ENCODE measurements around the gene S100Z.

The S100Z gene

GRCh38 chr5:76954383-76954763 is 104.6 kb downstream of the S100Z start:
- no peak for DNase-seq

DNA sequence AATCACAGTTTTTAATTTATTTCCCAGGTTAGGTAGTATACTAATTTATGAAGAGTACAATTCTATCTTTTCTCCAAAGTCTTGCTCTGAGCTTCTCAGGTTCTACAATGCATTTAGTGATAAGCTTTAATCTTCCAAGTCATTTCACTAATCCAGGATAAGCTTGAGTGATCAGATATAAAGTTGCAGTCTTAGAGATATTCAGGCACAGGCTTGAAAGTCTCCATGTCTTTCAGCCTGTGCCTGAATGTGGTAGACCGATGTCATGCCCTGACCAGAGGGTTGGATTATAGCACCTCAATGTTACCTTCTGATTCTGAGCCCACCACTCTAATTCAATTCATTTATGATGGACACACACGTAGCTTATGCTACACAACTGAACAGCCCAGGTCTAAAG is 106.2 kb downstream of the S100Z start:
- no peak for DNase-seq

DNA sequence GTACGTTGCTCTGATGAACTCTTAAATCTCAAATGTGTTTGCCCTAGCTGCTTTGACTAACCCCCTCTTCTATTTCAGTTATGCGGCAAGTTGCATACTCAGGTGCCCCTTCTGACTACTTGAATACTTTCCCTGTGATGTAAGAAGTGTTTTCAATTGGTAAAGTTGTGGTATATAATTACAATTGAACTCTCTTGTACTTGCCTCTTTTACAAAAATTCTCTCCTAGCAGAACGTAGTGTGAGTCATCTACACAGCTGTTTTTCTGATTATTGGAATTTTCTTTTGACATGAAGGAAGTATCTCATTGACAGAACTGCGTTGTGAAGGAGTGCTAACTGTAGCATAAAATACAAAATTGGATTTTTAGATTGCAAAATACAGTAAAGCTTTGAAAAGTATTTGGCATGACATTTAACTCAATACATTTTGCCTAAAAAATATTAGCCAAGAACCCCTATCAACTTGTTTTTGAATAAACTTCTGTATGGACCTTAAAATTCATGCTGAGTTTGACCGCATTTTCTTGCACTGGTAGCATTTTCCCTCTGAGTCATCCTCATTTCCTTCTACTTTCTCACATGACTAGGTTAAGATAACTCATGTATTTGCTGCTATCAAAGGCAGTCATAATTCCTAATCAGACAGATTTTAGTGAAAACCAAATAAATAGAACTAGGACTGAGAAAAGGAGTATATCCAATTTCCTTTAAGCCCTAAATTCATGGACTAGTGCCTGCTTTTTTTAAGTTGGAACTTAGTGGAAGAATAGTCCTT is 109.4 kb downstream of the S100Z start:
- no peak for DNase-seq

DNA sequence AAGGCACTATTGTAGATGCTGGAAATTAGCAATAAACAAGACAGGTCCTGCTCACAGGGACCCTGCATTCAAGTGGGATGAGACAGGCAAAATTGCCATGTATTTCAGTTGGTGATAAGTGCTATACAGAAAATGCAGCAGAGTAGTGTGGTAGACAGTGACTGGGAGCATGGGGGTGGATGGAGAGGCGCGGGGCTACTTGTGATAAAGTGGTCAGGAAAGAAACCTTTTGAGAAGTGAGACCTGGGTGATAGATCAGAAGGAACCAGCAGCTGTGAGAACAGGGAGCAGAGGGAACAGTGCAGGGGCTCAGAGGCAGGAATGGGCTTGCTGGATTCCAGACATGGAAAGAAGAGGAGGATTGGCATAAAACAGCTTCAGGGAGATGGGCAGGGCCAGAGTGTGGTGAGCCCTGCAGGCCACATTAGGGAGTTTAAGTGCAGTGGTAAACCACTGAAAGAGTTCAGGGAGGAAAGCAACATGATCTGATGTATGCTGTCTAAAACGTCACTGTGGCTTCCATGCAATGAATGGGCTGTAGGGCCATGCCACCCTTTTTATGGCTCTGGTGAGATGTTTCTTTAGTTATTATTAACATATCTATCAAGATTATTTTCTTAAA is 110.3 kb downstream of the S100Z start:
- DNase-seq, result no peak

DNA sequence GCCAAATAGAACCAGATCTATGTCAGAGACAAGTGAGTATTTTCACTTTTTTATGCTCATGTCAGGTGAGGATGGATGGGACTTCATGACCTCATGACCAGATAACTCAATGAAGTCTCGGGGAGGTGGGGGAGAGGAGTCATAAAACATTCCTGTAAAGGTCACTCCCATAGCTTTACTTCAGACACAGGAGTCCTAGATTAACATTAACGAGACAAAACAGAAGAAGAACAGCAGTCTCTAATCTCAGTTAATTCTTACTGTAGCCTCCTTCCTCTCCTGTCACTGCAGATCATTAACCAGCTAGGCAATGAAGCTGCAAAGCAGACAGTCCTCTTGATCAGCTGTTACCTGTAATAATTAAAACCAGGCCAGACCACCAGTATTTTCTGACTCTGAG is 114.2 kb downstream of the S100Z start:
- DNase-seq, result no peak
